ENCODE results near the gene RAG1. TPM values are rescaled to one million over a fixed set of nuclear protein-coding genes. Genes with fewer than 3 reads are reported as not detected.
A peak's percentile ranks its signal among the peaks of the same experiment; 100 is the strongest.

RAG1 gene
- total RNA-seq, 2 donors from 2014 or later, result 0.28 to 0.54 TPM

GRCh38 chr11:36577859-36578258, 10.1 kb downstream of the RAG1 start:
- no peak for ATAC-seq (ENCODE audit: insufficient number of reproducible peaks, low FRiP score, low read depth)
- H3K9me3 ChIP-seq, result no peaks in the 10 kb centered on the region
- H3K4me1 ChIP-seq (ENCODE audit: control insufficient read depth in 1 of 2, low read depth in 2 of 2), result peaks cover 3 to 22% of the 10 kb centered on the region in 2 donors
- no peak for DNase-seq (ENCODE audit: low spot score)
- H3K4me3 ChIP-seq, result no peak overlapping the region
- H3K27ac ChIP-seq, result peak overlapping the region; percentile 38 to 55
- H3K36me3 ChIP-seq, result no peaks in the 10 kb centered on the region
- no peaks in the 10 kb centered on the region for H3K27me3 ChIP-seq (replicated peaks; ENCODE audit: insufficient read depth)
- no peak for TF ChIP-seq CTCF (IDR thresholded peaks at IDR 0.05)

- Histone ChIP-seq H3K9me3 (no peaks in the 10 kb centered on the region), H3K4me3 (no peak overlapping the region), H3K36me3 (no peaks in the 10 kb centered on the region), H3K27ac (no peak overlapping the region), H3K4me1 (ENCODE audit: control insufficient read depth in 1 of 2, low read depth in 2 of 2) (peaks cover 3 to 22% of the 10 kb centered on the region in 2 donors), H3K27me3 (replicated peaks; ENCODE audit: insufficient read depth) (no peaks in the 10 kb centered on the region)
- TF ChIP-seq CTCF (IDR thresholded peaks at IDR 0.05), result no peak
- no peak for DNase-seq (ENCODE audit: low spot score)
- no peak for ATAC-seq (ENCODE audit: insufficient number of reproducible peaks, low FRiP score, low read depth)
Observed at GRCh38 chr11:36578458-36578857, 10.7 kb downstream of the RAG1 start.

GRCh38 chr11:36581536-36581935, 13.7 kb downstream of the RAG1 start:
- Histone ChIP-seq H3K9me3 (no peaks in the 10 kb centered on the region), H3K36me3 (no peaks in the 10 kb centered on the region), H3K4me1 (ENCODE audit: control insufficient read depth in 1 of 2, low read depth in 2 of 2) (peaks cover 3 to 22% of the 10 kb centered on the region in 2 donors), H3K27me3 (replicated peaks; ENCODE audit: insufficient read depth) (no peaks in the 10 kb centered on the region), H3K27ac (no peak overlapping the region), H3K4me3 (no peak overlapping the region)
- DNase-seq (ENCODE audit: low spot score) (no peak), ATAC-seq (ENCODE audit: insufficient number of reproducible peaks, low FRiP score, low read depth) (no peak)
- TF ChIP-seq CTCF (IDR thresholded peaks at IDR 0.05), result no peak

- no peak for DNase-seq (ENCODE audit: low spot score)
- no peak overlapping the region for H3K4me3 ChIP-seq
- H3K27ac ChIP-seq, result no peak overlapping the region
- H3K27me3 ChIP-seq (replicated peaks; ENCODE audit: insufficient read depth), result no peaks in the 10 kb centered on the region
- no peaks in the 10 kb centered on the region for H3K36me3 ChIP-seq
- no peak for ATAC-seq (ENCODE audit: insufficient number of reproducible peaks, low FRiP score, low read depth)
- no peaks in the 10 kb centered on the region for H3K9me3 ChIP-seq
- TF ChIP-seq CTCF (IDR thresholded peaks at IDR 0.05), result no peak
- H3K4me1 ChIP-seq (ENCODE audit: control insufficient read depth in 1 of 2, low read depth in 2 of 2), result peaks cover 0 to 3% of the 10 kb centered on the region in 2 donors
Observed at GRCh38 chr11:36583667-36584066, 15.9 kb downstream of the RAG1 start.

- H3K27me3 ChIP-seq (replicated peaks; ENCODE audit: insufficient read depth), result no peaks in the 10 kb centered on the region
- no peak for ATAC-seq (ENCODE audit: insufficient number of reproducible peaks, low FRiP score, low read depth)
- DNase-seq (ENCODE audit: low spot score), result no peak
- H3K27ac ChIP-seq, result no peak overlapping the region
- no peak overlapping the region for H3K4me3 ChIP-seq
- H3K4me1 ChIP-seq (ENCODE audit: control insufficient read depth in 1 of 2, low read depth in 2 of 2), result no peaks in the 10 kb centered on the region
- H3K9me3 ChIP-seq, result no peaks in the 10 kb centered on the region
- H3K36me3 ChIP-seq, result no peaks in the 10 kb centered on the region
- no peak for TF ChIP-seq CTCF (IDR thresholded peaks at IDR 0.05)
Observed at GRCh38 chr11:36586543-36586942, 18.7 kb downstream of the RAG1 start.

Measured in thoracic aorta (tissue), 2 donors.